HG02623 (cell line): ENCODE results near the gene RAPGEF2.
A peak's percentile ranks its signal among the peaks of the same experiment; 100 is the strongest.
"Not testable (repeated sequence)": the region's sequence is repeated elsewhere in the genome, so short reads cannot be mapped to it uniquely, and the experiment has no call there.

Experiments used
- ATAC-seq: cut with Tn5 transposase; IDR thresholded peaks from one replicate; pipeline ENCODE4 v1.9.1; 2021; ENCODE audit warnings: moderate library complexity; ENCODE audit not compliant: unreplicated experiment

The RAPGEF2 gene

DNA sequence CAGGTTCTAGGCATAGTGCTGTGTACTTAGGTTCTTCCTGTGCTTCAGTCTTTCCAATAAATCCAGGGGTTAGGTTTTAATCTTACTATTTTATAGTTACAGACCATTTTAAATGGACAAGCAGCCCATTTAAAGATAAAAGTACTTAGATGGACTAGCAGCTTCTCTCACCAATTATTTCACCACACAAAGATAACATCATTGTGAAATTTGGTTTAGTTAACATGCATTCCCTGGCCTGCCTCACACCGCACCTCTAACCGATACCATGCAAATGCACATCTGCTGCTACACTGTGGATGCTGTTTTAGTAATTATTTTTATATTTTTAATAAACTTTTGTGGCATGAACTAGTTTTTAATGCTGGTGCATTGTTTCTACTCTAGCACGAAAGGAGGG is 252.6 kb downstream of the RAPGEF2 start:
- no peak for ATAC-seq

DNA sequence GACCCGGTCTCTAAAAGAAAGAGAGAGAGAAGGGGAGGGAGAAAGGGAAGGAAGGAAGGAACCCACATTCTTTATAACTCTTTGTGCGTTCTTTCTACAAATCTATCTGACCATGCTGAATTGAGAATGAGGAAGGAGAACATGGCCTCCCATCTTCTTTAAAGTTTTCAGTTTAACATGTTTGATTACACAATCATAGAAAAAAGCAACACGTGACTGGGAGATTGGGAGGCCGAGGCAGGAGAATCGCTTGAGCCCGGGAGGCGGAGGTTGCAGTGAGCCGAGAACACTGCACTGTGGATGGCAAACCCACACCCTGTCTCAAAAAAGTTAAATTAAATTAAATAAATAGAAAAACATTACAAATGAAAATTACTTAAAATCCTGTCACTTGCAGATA is 254.5 kb downstream of the RAPGEF2 start:
- no peak for ATAC-seq

DNA sequence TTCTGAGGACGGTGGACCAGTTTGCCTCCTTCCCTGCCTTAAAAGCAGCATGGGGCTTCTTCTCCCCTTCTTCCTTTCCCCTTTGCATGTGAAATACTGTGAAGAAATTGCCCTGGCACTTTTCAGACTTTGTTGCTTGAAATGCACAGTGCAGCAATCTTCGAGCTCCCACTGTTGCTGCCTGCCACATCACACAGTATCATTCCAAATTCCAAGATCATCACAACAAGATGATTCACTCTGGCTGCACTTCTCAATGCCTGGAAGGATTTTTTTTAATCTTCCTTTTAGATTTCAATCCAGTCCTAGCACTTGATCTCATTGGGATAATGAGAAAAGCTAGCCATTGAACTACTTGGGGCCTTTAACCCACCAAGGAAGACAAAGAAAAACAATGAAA is 255.3 kb downstream of the RAPGEF2 start:
- no peak for ATAC-seq

DNA sequence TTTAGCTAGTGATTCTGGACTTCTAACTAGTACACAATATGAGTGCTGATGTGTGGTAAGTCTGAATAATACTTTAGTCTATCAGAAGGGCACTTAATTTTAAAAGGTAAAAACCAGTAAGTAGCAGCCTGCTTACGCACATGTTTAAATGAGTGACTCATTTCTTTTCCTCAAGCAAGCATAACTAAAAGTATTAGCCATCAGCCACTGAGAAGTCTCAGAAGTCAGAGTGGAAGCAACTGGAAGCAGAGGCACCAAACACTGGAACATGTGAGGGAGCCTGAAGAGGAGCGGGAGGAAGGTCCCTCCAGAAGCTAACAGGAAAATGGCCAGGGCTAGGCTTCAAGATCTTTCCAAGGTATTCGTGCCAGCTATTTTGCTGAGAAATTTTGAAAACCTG is 257.7 kb downstream of the RAPGEF2 start:
- no peak for ATAC-seq

DNA sequence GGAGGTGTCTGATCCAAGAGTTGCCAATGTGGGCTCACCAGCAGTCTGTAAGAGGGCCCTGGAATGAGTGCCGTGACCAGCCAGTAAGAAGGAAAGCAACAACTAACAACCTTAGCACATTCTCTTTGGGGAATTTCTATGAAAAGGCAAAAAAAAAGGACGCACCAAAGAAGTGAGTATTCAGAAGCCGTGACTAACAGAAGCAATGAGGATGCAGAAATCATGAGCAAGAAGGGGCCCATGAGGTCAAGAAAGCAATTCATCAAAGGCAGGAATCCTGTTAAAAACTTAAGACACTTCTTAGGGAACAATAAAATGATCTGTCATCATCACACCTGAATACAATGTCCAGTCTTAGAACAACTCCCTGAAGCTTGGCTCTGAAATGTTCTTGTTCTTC is 260.5 kb downstream of the RAPGEF2 start:
- no peak for ATAC-seq

DNA sequence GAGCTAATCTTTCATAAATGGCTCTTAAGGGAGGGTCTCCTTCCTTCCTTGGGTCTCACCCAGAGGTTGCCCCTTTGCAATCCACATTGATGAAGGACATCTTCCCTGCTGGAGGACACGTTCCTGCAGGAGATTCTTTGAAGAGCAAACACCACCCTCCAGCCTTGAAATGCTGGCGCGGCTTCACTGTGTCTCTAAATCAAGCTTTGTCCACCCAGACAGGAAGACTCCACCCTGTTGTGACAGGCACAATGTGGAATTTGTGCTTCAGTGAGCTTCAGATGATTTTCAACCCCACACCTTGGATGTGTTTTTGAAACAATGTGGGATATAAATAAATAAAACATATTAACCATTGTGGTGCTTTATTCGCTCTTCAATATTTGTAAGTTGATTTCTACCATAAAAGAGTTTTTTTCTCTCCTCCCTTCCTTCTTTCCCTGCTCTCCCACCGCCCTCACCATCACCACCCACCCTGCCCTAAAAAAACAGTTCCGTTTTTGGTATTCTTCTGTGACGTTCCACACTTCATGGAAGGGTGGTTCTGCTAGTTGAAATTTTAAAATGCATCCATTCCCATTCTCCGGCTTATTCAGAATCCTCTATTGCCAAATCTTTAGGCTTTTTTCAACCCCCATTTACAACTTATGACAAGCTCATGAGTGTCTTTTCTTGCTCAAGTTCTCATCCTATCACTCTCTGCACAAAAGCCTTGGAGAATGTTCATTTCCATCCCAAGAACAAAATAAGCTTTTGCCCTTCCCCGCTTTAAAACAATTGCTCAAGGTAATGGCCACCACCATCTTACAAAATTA is 264.3 kb downstream of the RAPGEF2 start:
- peak; percentile 8 for ATAC-seq

DNA sequence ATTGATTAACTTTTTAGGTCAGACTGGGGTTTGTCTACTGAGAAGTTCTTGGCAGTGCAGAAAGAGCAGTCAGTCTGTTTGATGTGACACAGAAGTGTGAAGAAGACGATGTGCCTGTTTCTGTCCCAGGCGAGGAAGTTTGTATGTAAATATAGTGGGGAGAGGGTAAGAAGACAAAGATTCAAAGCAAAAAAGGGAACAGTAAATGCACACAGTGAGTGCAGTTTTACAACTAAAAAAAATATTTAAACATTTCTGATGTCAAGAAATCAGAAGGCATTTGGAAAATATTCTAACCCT is 264.9 kb downstream of the RAPGEF2 start:
- ATAC-seq = peak; percentile 74

DNA sequence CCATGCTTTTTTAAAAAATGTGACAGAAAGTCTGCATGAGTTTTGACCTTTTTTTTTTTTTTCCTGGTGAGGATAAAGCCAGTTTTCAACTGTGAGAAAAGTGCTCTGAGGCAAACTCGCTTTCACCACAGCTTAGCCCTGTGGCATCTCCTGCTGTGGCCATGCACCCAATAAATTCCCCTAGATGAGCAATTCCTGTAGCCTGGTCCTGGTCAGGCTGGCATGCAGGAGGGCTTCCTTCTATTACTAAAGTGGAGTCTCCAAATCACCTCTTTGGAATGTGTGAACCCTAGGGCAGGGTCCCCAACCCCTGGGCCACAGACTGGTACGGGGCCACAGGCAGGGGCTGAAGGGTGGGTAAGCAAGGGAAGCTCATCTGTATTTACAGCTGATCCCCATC is 265.4 kb downstream of the RAPGEF2 start:
- ATAC-seq = no peak

DNA sequence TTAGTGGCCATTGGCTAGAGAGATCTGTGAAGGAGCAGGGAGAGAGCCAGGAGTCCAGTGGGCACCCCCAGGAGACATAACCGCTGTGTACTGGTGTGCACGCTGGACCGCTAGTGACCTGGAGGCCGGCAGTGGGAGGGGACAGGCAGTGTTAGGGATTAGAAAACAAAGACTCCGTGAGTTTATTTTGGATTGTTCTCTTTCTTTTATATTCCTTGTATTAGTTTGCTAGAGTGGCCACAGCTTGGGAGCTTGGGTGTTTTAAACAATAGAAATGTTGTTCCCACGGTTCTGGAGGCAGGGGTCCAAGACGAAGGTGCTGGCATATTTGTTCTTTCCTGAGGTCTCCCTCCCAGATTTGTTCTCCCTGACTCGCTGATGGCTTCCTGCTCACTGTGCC is 266.4 kb downstream of the RAPGEF2 start:
- no peak for ATAC-seq

DNA sequence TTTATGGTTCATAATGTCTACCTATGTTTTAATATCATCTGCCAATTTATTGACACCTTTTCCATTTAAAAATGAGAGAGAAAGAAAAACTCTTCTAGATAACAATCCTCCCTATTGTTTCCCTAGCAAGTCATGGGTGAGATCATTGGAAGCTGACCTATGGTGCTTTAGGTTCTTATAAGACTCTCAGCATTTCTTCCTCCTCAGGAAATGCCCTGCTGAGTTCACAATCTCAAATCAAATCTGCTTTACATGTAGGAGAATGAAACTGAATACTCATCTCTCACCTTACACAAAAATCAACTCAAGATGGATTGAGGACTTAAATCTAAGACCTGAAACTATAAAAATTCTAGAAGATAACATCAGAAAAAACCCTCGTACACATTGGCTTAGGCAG is 267.4 kb downstream of the RAPGEF2 start:
- no peak for ATAC-seq

DNA sequence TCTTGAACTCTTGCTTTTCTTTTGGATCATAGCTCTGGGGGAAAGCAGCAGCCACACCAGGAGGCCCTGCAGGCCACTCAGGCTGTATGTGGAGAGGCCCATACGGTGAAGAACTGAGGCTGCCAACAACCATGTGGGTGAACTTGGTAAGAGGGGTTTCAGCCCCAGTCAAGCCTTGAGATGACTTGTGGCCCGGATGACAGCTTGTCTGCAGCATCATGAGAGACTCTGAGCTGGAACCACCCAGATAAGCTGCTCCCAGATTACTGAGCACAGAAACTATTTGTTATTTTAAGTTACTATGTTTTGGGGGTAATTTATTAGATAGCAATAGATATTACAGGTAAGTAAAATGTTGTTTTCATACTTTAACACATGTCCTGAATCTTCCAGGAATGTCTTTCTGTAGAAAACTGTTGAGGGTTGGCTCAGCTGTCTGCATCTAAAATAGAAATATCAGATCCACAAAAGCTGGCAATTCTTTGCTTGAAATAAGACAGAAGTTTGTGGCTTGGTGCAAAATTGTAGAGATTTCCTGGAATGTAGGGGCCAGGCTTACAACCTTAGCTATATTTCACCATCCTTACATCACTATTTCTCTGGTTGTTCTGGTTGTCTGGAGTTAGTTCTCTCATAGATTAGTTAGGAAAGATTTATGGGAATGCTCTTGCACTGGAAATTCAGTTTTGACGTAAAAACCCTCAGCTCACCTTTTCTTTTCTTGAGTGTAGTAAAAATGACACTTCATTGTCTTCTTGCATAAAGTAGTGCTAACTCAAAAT is 272.1 kb downstream of the RAPGEF2 start:
- ATAC-seq = no peak

DNA sequence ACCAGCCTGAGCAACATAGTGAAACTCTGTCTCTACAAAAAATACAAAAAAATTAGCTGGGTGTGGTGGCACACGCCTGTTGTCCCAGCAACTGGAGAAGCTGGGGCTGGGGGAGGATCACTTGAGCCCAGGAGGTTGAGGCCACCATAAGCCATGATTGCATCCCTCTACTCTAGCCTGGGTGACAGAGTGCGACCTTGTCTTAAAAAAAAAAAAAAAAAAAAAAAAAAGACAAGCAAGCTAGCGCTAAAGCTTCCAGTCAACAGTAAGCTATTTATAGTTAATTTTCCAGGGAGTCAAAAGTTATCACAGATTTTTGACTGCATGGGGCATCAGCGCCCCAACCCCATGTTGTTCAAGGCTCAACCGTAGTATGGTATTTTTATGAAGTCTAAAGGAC is 273.4 kb downstream of the RAPGEF2 start:
- no peak for ATAC-seq

DNA sequence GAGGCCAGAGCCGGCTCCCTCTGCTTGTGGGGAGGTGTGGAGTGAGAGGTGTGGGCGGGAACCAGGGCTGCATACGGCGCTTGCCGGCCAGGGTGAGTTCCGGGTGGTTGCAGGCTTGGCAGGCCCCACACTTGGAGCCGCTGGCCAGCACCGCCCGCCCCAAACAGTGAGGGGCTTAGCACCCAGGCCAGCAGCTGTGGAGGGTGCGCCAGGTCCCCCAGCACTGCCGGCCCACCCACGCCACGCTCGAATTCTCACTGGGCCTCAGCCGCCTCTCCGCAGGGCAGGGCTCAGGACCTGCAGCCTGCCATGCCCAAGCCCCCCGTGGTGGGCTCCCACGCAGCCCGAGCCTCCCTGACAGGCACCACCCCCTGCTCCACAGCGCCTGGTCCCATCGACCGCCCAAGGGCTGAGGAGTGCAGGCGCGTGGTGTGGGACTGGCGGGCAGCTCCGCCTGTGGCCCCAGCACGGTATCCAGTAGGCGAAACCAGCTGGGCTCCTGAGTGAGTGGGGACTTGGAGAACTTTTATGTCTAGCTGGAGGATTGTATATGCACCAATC is 275.3 kb downstream of the RAPGEF2 start:
- no peak for ATAC-seq

DNA sequence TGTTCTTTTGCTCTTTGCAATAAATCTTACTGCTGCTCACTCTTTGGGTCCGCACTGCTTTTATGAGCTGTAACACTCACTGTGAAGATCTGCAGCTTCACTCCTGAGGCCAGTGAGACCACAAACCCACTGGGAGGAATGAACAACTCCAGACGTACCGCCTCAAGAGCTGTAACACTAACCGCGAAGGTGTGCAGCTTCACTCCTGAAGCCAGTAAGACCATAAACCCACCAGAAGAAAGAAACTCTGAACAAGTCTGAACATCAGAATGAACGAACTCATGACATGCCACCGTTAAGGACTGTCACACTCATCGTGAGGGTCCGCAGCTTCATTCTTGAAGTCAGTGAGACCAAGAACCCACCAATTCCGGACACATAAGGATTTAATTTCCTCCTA is 276.2 kb downstream of the RAPGEF2 start:
- not testable (repeated sequence) for ATAC-seq

DNA sequence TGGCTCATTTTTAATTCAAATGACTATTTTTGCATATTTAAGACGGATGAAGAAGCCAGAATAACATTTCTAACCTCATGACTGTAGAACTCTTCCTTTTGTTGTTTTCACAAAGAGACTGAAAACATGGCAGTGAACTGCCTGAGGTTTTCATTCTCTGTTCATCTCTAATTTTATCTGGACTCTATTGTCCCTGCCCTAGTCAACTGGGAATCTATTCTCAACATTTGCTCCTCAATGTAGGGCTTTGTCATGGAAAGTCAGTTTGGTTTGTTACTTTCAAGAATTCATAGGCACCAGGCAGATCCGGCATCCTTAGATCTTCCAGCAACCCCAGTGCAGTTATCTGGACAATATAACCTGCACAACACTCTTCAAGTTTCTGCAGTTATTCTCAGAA is 277.0 kb downstream of the RAPGEF2 start:
- no peak for ATAC-seq

DNA sequence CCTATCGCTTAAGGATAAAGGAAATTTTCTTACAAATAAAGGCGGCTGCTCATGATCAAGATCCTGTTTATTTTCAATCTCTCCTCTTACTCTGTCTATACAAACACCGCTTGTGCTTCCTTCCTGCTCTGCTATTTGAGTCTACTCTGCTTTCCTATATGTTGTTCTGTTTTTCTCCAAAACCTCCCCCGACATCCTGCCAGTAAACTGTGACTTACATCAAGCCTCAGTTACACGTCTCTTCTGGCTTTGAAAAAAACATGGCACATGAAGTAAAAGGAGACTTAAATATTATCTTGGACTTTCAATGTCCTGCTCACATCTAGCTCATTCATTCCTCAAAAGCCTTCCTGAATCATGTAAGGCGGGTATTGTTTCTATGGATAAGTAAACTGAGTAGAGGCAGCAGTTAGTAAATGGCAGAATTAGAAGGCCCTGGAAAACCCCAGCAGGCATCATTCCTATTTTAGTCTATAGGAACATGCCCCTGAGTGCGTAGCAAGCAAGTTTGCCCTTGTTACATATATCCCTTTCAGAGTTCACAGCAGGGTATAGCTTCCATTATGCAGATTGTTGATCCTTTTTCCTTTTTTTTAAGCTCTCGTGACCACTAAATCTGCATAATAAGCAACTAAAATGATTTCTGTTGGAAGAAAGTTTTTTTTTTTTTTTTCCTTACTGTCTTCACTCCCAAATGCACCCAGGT is 280.1 kb downstream of the RAPGEF2 start:
- no peak for ATAC-seq

DNA sequence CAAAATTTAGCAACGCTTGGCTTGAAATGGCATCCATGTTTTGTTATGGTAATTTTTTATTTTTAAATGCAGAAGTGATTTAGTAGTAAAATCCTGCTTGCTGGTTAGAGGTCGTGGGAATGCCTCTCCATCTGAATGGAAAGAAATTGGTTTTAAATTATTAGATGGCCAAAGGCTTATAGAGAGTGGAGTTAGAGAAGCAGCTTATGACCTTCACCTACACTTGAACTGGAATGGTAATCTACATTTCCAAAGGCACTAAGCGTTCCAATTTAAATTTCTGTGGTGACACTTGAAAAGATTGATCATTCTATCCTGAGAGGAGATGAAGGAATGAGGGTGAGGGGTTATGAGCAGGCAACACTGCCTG is 280.7 kb downstream of the RAPGEF2 start:
- no peak for ATAC-seq

DNA sequence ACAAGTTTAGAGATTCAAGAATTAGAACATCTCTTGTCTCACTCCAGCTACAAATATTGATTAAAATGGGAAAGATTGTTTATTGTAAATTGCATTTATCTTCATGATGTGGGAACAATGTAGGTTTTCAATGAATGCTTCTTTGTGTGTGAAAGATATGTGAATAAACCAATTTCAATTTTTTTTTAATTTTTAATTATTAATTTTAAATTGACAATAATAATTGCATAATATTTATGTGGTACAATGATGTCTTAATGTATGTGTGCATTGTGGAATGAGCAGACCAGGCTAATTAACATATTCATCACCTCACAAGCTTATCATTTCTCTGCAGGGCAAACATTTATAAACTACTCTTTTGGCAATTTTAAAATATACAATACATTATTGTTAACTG is 281.1 kb downstream of the RAPGEF2 start:
- ATAC-seq = no peak

DNA sequence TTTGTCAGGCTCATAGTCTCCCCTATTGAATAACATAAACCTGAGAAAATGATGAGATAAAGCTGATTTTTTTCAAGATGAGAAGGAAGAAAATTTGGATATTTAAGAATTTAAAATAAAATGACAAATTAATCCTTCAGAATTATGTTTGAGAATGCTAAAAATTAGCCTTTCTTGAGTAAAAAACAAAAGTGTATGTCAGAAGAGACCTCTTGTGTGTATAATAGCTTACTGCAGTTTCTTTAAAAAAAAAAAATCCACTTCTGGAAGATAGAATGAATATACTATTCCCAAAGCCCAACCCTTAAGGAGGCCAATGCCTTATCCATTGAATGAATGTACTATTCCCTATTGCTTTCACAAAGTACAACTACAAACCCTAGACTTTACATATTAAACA is 281.8 kb downstream of the RAPGEF2 start:
- no peak for ATAC-seq

DNA sequence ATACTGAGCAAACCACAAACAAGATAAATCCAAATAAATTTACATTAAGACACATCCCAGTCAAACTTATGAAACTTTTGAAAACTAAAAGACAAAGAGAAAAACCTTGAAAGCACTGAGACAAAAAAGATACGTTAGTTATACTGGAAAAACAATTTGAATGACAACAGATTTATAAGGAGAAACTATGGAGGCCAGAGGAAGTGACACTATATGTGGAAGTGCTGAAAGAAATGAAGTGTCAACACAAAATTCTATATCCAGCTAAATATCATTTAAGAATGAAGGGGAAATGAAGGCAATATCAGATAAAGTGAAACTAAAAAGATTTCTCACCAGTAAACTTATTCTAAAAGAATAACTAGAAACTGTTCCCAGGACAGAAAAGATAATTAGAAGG is 283.7 kb downstream of the RAPGEF2 start:
- no peak for ATAC-seq

DNA sequence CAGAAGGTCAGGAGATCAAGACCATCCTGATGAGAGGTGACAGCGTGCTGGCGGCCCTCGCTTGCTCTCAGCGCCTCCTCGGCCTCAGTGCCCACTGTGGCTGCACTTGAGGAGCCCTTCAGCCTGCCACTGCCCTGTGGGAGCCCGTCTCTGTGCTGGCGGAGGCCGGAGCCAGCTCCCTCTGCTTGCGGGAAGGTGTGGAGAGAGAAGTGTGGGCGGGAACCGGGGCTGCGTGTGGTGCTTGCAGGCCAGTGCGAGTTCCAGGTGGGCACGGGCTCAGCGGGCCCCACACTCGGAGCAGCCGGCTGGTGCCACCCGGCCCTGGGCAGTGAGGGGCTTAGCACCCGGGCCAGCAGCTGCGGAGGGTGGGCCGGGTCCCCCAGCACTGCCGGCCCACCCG is 286.9 kb downstream of the RAPGEF2 start:
- ATAC-seq = no peak

DNA sequence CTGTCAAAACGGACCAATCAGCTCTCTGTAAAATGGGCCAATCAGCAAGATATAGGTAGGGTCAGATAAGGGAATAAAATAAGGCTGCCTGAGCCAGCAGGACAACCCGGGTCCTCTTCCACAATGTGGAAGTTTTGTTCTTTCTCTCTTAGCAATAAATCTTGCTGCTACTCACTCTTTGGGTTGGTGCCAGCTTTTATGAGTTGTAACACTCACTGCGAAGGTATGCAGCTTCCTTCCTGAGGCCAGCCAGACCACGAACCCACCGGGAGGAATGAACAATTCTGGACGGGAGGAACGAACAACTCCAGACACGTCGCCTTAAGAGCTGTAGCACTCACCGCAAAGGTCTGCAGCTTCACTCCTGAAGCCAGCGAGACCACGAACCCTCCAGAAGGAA is 287.8 kb downstream of the RAPGEF2 start:
- ATAC-seq = no peak
